Mesenchymal stem cell (in vitro differentiated cells and primary cell): ENCODE data around the gene THADA.

ENCODE experiments used
- DNase-seq: peaks from one replicate; pipeline ENCODE4 v3.0.0-alpha.2; 2013
- H2AFZ ChIP-seq: one replicate; pipeline ENCODE4 v1.6.1; 2013; ENCODE audit warnings: low read depth, mild to moderate bottlenecking, control low read depth, inconsistent platforms, low read length, moderate library complexity
- H2AK5ac ChIP-seq: 2 replicates; pipeline ENCODE4 v1.6.1; 2013; ENCODE audit warnings: low read length, moderate library complexity, mild to moderate bottlenecking, inconsistent platforms; ENCODE audit not compliant: severe bottlenecking
- H2BK120ac ChIP-seq: one replicate; pipeline ENCODE4 v1.6.1; 2013; ENCODE audit warnings: low read depth, mild to moderate bottlenecking, inconsistent platforms, low read length, moderate library complexity
- H2BK12ac ChIP-seq, 2 experiments: one replicate each; pipeline ENCODE4 v1.6.1; 2013; ENCODE audit warnings: inconsistent platforms in 2 of 2, low read length in 2 of 2, mild to moderate bottlenecking in 2 of 2, moderate library complexity in 2 of 2, control low read depth in 1 of 2
- H2BK15ac ChIP-seq: one replicate; pipeline ENCODE4 v1.6.1; 2013; ENCODE audit warnings: mild to moderate bottlenecking, low read depth, inconsistent platforms; ENCODE audit not compliant: poor library complexity, severe bottlenecking
- H2BK5ac ChIP-seq: 2 replicates; pipeline ENCODE4 v1.6.1; 2013; ENCODE audit warnings: low read depth, mild to moderate bottlenecking, low read length, control low read depth, inconsistent platforms; ENCODE audit not compliant: poor library complexity, severe bottlenecking
- H3K14ac ChIP-seq, 2 experiments: one replicate each; pipeline ENCODE4 v1.6.1; 2013; ENCODE audit warnings: inconsistent platforms in 2 of 2, low read length in 2 of 2, control low read depth in 1 of 2, mild to moderate bottlenecking in 1 of 2, moderate library complexity in 1 of 2
- H3K18ac ChIP-seq, 2 experiments: one replicate each; pipeline ENCODE4 v1.6.1; 2013; ENCODE audit warnings: inconsistent platforms in 2 of 2, low read length in 2 of 2, control low read depth in 1 of 2, low read depth in 1 of 2, mild to moderate bottlenecking in 1 of 2
- H3K23ac ChIP-seq, 2 experiments: one replicate each; pipeline ENCODE4 v1.6.1; 2013; ENCODE audit warnings: inconsistent platforms in 2 of 2, low read length in 2 of 2, mild to moderate bottlenecking in 2 of 2, moderate library complexity in 2 of 2, control low read depth in 1 of 2
- H3K27ac ChIP-seq: 2 replicates; pipeline ENCODE4 v1.5.1; 2013; ENCODE audit warnings: mild to moderate bottlenecking, moderate library complexity, low read length, control low read depth, inconsistent platforms; ENCODE audit not compliant: poor library complexity, severe bottlenecking
- H3K27me3 ChIP-seq, 2 experiments: 2 replicates each; pipeline versions ENCODE4 v1.6.1 to v1.7.0; 2013; ENCODE audit warnings: low read length in 2 of 2, mild to moderate bottlenecking in 2 of 2, moderate library complexity in 2 of 2, control low read depth in 1 of 2, inconsistent platforms in 1 of 2; ENCODE audit not compliant: control insufficient read depth in 1 of 2, insufficient read depth in 1 of 2
- H3K36me3 ChIP-seq, 2 experiments: 2 replicates each; pipeline versions ENCODE4 v1.6.1 to v1.7.0; 2013; ENCODE audit warnings: low read length in 2 of 2, control low read depth in 1 of 2, inconsistent platforms in 1 of 2, low read depth in 1 of 2, mild to moderate bottlenecking in 1 of 2; ENCODE audit not compliant: insufficient read depth in 2 of 2, control insufficient read depth in 1 of 2
- H3K4ac ChIP-seq, 2 experiments: one replicate each; pipeline ENCODE4 v1.6.1; 2013; ENCODE audit warnings: inconsistent platforms in 2 of 2, low read length in 2 of 2, mild to moderate bottlenecking in 2 of 2, moderate library complexity in 2 of 2, control low read depth in 1 of 2, low read depth in 1 of 2
- H3K4me1 ChIP-seq: 2 replicates; pipeline ENCODE4 v1.6.1; 2013; ENCODE audit warnings: low read depth, low read length, control low read depth; ENCODE audit not compliant: control insufficient read depth, insufficient read depth
- H3K4me2 ChIP-seq: 2 replicates; pipeline ENCODE4 v1.6.1; 2013; ENCODE audit warnings: low read length, mild to moderate bottlenecking, inconsistent platforms; ENCODE audit not compliant: poor library complexity, severe bottlenecking
- H3K4me3 ChIP-seq, 2 experiments: 2 replicates each; pipeline versions ENCODE4 v1.5.1 to v1.7.0; 2013; ENCODE audit warnings: low read length in 2 of 2, mild to moderate bottlenecking in 2 of 2, control low read depth in 1 of 2, low read depth in 1 of 2; ENCODE audit not compliant: insufficient read depth in 1 of 2
- H3K79me1 ChIP-seq: replicated peaks from 2 replicates; pipeline ENCODE4 v1.6.1; 2013; ENCODE audit warnings: mild to moderate bottlenecking, control low read depth, low read length, inconsistent platforms; ENCODE audit not compliant: poor library complexity, severe bottlenecking
- H3K9ac ChIP-seq: 2 replicates; pipeline ENCODE4 v1.7.0; 2013; ENCODE audit warnings: mild to moderate bottlenecking, low read length, moderate library complexity
- H3K9me3 ChIP-seq: 2 replicates; pipeline ENCODE4 v1.7.0; 2013; ENCODE audit warnings: mild to moderate bottlenecking, low read length; ENCODE audit not compliant: control insufficient read depth
- H4K8ac ChIP-seq: one replicate; pipeline ENCODE4 v1.6.1; 2013; ENCODE audit warnings: inconsistent platforms, mild to moderate bottlenecking, low read length, moderate library complexity
- H4K91ac ChIP-seq: one replicate; pipeline ENCODE4 v1.6.1; 2013; ENCODE audit warnings: mild to moderate bottlenecking, low read length, inconsistent platforms
- WGBS: methylation state at CpG from one replicate; pipeline ENCODE4 v1.1.7; 2013; ENCODE audit warnings: mixed read lengths; 5-methylcytosine and 5-hydroxymethylcytosine counted together

The THADA gene

GRCh38 chr2:43367012-43367782, 228.6 kb downstream of the THADA start:
- no peak overlapping the region for H3K18ac ChIP-seq
- no peak overlapping the region for H2AFZ ChIP-seq
- H2BK15ac ChIP-seq = no peak overlapping the region
- no peak overlapping the region for H3K4ac ChIP-seq
- no peak overlapping the region for H3K4me3 ChIP-seq
- H3K79me1 ChIP-seq = peaks cover 4% of the 10 kb centered on the region
- no peak overlapping the region for H2BK12ac ChIP-seq
- no peak overlapping the region for H2AK5ac ChIP-seq
- H3K27ac ChIP-seq = no peak overlapping the region
- H4K8ac ChIP-seq = no peak overlapping the region
- DNase-seq = no peak
- no peak overlapping the region for H2BK5ac ChIP-seq
- H3K14ac ChIP-seq = no peak overlapping the region
- no peaks in the 10 kb centered on the region for H3K9me3 ChIP-seq
- no peak overlapping the region for H4K91ac ChIP-seq
- H3K9ac ChIP-seq = no peak overlapping the region
- 100% methylated on average over 1 of the region's 3 CpGs for WGBS
- H2BK120ac ChIP-seq = no peak overlapping the region
- H3K36me3 ChIP-seq = no peaks in the 10 kb centered on the region
- H3K4me1 ChIP-seq = no peaks in the 10 kb centered on the region
- H3K27me3 ChIP-seq = no peaks in the 10 kb centered on the region
- no peak overlapping the region for H3K4me2 ChIP-seq
- H3K23ac ChIP-seq = no peak overlapping the region

GRCh38 chr2:43363120-43363519, 232.7 kb downstream of the THADA start:
- 88% methylated on average over 1 of the region's 4 CpGs for WGBS
- no peak overlapping the region for H3K4me2 ChIP-seq

GRCh38 chr2:43361286-43361685, 234.6 kb downstream of the THADA start:
- Histone ChIP-seq H4K8ac (no peak overlapping the region), H3K18ac (no peak overlapping the region), H3K79me1 (peaks cover 3% of the 10 kb centered on the region), H3K27me3 (no peaks in the 10 kb centered on the region), H3K27ac (no peak overlapping the region), H3K4ac (peak overlapping the region in 1 of 2 experiments; percentile 7), H2BK120ac (no peak overlapping the region), H2AK5ac (no peak overlapping the region), H3K23ac (no peak overlapping the region), H3K4me1 (no peaks in the 10 kb centered on the region), H3K36me3 (no peaks in the 10 kb centered on the region), H3K9me3 (no peaks in the 10 kb centered on the region), H2BK12ac (no peak overlapping the region), H2AFZ (no peak overlapping the region), H3K14ac (no peak overlapping the region), H4K91ac (no peak overlapping the region), H3K4me3 (no peak overlapping the region), H3K4me2 (no peak overlapping the region), H2BK15ac (no peak overlapping the region), H2BK5ac (no peak overlapping the region), H3K9ac (peak overlapping the region; percentile 20)
- WGBS = 100% methylated on average over 2 of the region's 2 CpGs
- DNase-seq = no peak

More at GRCh38 chr2:43363120-43363519, 232.7 kb downstream of the THADA start:
- Histone ChIP-seq H3K9me3 (no peaks in the 10 kb centered on the region), H4K8ac (no peak overlapping the region), H2BK15ac (no peak overlapping the region), H3K4ac (no peak overlapping the region), H3K27me3 (no peaks in the 10 kb centered on the region), H2AK5ac (no peak overlapping the region), H2BK5ac (no peak overlapping the region), H3K36me3 (no peaks in the 10 kb centered on the region), H3K23ac (no peak overlapping the region), H3K27ac (no peak overlapping the region), H2BK120ac (no peak overlapping the region), H3K4me3 (no peak overlapping the region), H3K79me1 (peaks cover 5% of the 10 kb centered on the region), H4K91ac (no peak overlapping the region), H2AFZ (no peak overlapping the region), H3K4me1 (no peaks in the 10 kb centered on the region), H3K14ac (no peak overlapping the region), H3K9ac (no peak overlapping the region), H3K18ac (no peak overlapping the region), H2BK12ac (no peak overlapping the region)
- DNase-seq = no peak

- no peak overlapping the region for H3K4me2 ChIP-seq
- no peak overlapping the region for H2BK12ac ChIP-seq
- no peaks in the 10 kb centered on the region for H3K4me1 ChIP-seq
- H3K27ac ChIP-seq = no peak overlapping the region
- H2BK5ac ChIP-seq = no peak overlapping the region
- H4K91ac ChIP-seq = no peak overlapping the region
- WGBS = 18% methylated on average over 3 of the region's 3 CpGs
- no peaks in the 10 kb centered on the region for H3K36me3 ChIP-seq
- no peak overlapping the region for H2AK5ac ChIP-seq
- no peak overlapping the region for H2BK15ac ChIP-seq
- no peak overlapping the region for H4K8ac ChIP-seq
- no peak overlapping the region for H3K9ac ChIP-seq
- no peak overlapping the region for H3K18ac ChIP-seq
- no peak overlapping the region for H2BK120ac ChIP-seq
- no peak overlapping the region for H3K4ac ChIP-seq
- H2AFZ ChIP-seq = no peak overlapping the region
- H3K23ac ChIP-seq = no peak overlapping the region
- H3K27me3 ChIP-seq = no peaks in the 10 kb centered on the region
- no peaks in the 10 kb centered on the region for H3K9me3 ChIP-seq
- no peak overlapping the region for H3K4me3 ChIP-seq
- H3K79me1 ChIP-seq = peaks cover 1% of the 10 kb centered on the region
- DNase-seq = no peak
- H3K14ac ChIP-seq = no peak overlapping the region
Observed at GRCh38 chr2:43360137-43360536, 235.7 kb downstream of the THADA start.
